CD4-positive, alpha-beta T cell treated with Interferon gamma for 1 hour (primary cell): ENCODE results near the gene SUFU.

Experiments used
- DNase-seq: peaks from one replicate; pipeline ENCODE4 v3.0.0-alpha.2; 2020

SUFU gene

GRCh38 chr10:102675666-102676533 is 172.1 kb downstream of the SUFU start:
- peak; percentile 46 for DNase-seq

- DNase-seq = no peak
Observed at GRCh38 chr10:102676534-102677315, 173.0 kb downstream of the SUFU start.

- no peak for DNase-seq
Observed at GRCh38 chr10:102677331-102678067, 173.7 kb downstream of the SUFU start.

GRCh38 chr10:102678068-102678400 is 174.3 kb downstream of the SUFU start:
- no peak for DNase-seq

GRCh38 chr10:102678842-102679289 is 175.1 kb downstream of the SUFU start:
- DNase-seq = peak; percentile 30

- no peak for DNase-seq
Observed at GRCh38 chr10:102679596-102679995, 175.8 kb downstream of the SUFU start.

- DNase-seq = no peak
Observed at GRCh38 chr10:102681696-102682095, 177.9 kb downstream of the SUFU start.

- DNase-seq = no peak
Observed at GRCh38 chr10:102682416-102682815, 178.6 kb downstream of the SUFU start.

GRCh38 chr10:102682981-102683380 is 179.2 kb downstream of the SUFU start:
- DNase-seq = no peak
